HG03103 (cell line): Measurements from ENCODE around the gene SPP1.
A peak's percentile ranks its signal among the peaks of the same experiment; 100 is the strongest.
"Not testable (repeated sequence)": the region's sequence is repeated elsewhere in the genome, so short reads cannot be mapped to it uniquely, and the experiment has no call there.

Experiments
- ATAC-seq: cut with Tn5 transposase; IDR thresholded peaks from one replicate; pipeline ENCODE4 v1.9.1; 2021; ENCODE audit warnings: low read depth; ENCODE audit not compliant: unreplicated experiment

The SPP1 gene

GRCh38 chr4:87975466-87975865, at the start of gene SPP1:
Gene SPP1, plus strand, starts transcription at chr4:87975714. Its CDS starts 1,182 bp downstream, at chr4:87976896.
- peak; percentile 50 for ATAC-seq

GRCh38 chr4:87926554-87927098, 48.9 kb upstream of the SPP1 start:
- no peak for ATAC-seq

- ATAC-seq, result no peak
These were observed 44.9 kb upstream of the SPP1 start for GRCh38 chr4:87930629-87931028.

- ATAC-seq, result no peak
These were observed 43.6 kb upstream of the SPP1 start for GRCh38 chr4:87931932-87932331.

GRCh38 chr4:87932718-87933141, 42.8 kb upstream of the SPP1 start:
- no peak for ATAC-seq

GRCh38 chr4:87933337-87933736, 42.2 kb upstream of the SPP1 start:
- no peak for ATAC-seq

- ATAC-seq, result no peak
These were observed 41.3 kb upstream of the SPP1 start for GRCh38 chr4:87934157-87934704.

GRCh38 chr4:87934973-87935372, 40.5 kb upstream of the SPP1 start:
- no peak for ATAC-seq

GRCh38 chr4:87935954-87936353, 39.6 kb upstream of the SPP1 start:
- not testable (repeated sequence) for ATAC-seq

GRCh38 chr4:87937523-87937922, 38.0 kb upstream of the SPP1 start:
- ATAC-seq, result no peak

- no peak for ATAC-seq
These were observed 36.8 kb upstream of the SPP1 start for GRCh38 chr4:87938746-87939145.

- no peak for ATAC-seq
These were observed 35.4 kb upstream of the SPP1 start for GRCh38 chr4:87939978-87940690.

- ATAC-seq, result not testable (repeated sequence)
These were observed 34.7 kb upstream of the SPP1 start for GRCh38 chr4:87940809-87941208.

GRCh38 chr4:87941537-87942392, 33.7 kb upstream of the SPP1 start:
- ATAC-seq, result no peak

GRCh38 chr4:87943660-87944149, 31.8 kb upstream of the SPP1 start:
- ATAC-seq, result no peak

GRCh38 chr4:87944967-87945366, 30.5 kb upstream of the SPP1 start:
- ATAC-seq, result no peak

- ATAC-seq, result no peak
These were observed 28.7 kb upstream of the SPP1 start for GRCh38 chr4:87946766-87947165.

- ATAC-seq, result no peak
These were observed 27.9 kb upstream of the SPP1 start for GRCh38 chr4:87947381-87948160.

- no peak for ATAC-seq
These were observed 25.6 kb upstream of the SPP1 start for GRCh38 chr4:87949961-87950360.

- no peak for ATAC-seq
These were observed 25.0 kb upstream of the SPP1 start for GRCh38 chr4:87950493-87950892.
